Choroid plexus epithelial cell (primary cell): ENCODE results near the gene IL1RL2.

ENCODE experiments used
- DNase-seq: peaks from one replicate; pipeline ENCODE4 v3.0.0-alpha.2; 2010; ENCODE audit warnings: low read depth
- H3K4me3 ChIP-seq: 2 replicates; pipeline ENCODE4 v1.5.1; 2011; ENCODE audit warnings: low read depth, mild to moderate bottlenecking, control low read depth, low read length, moderate library complexity
- TF ChIP-seq, protein P1 (sequence below): conservative IDR thresholded peaks from 2 replicates; pipeline ENCODE4 v1.5.1; 2011; ENCODE audit warnings: low read depth, mild to moderate bottlenecking, control low read depth, inconsistent platforms, low read length, moderate library complexity

The IL1RL2 gene

DNA sequence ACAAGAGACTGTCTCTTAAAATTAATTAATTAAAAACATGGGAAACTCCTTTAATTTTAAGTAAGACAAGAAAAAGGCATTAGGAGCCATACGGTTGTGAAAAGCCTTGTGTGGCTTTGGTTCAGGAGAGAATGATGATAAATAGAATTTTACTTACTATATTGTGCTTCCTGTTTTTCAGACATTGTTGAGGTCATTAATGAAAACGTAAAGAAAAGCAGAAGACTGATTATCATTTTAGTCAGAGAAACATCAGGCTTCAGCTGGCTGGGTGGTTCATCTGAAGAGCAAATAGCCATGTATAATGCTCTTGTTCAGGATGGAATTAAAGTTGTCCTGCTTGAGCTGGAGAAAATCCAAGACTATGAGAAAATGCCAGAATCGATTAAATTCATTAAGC, 10.7 kb upstream of the IL1RL2 start:
- no peak overlapping the region for H3K4me3 ChIP-seq
- TF ChIP-seq, protein P1, sequence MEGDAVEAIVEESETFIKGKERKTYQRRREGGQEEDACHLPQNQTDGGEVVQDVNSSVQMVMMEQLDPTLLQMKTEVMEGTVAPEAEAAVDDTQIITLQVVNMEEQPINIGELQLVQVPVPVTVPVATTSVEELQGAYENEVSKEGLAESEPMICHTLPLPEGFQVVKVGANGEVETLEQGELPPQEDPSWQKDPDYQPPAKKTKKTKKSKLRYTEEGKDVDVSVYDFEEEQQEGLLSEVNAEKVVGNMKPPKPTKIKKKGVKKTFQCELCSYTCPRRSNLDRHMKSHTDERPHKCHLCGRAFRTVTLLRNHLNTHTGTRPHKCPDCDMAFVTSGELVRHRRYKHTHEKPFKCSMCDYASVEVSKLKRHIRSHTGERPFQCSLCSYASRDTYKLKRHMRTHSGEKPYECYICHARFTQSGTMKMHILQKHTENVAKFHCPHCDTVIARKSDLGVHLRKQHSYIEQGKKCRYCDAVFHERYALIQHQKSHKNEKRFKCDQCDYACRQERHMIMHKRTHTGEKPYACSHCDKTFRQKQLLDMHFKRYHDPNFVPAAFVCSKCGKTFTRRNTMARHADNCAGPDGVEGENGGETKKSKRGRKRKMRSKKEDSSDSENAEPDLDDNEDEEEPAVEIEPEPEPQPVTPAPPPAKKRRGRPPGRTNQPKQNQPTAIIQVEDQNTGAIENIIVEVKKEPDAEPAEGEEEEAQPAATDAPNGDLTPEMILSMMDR: no peak
- no peak for DNase-seq

DNA sequence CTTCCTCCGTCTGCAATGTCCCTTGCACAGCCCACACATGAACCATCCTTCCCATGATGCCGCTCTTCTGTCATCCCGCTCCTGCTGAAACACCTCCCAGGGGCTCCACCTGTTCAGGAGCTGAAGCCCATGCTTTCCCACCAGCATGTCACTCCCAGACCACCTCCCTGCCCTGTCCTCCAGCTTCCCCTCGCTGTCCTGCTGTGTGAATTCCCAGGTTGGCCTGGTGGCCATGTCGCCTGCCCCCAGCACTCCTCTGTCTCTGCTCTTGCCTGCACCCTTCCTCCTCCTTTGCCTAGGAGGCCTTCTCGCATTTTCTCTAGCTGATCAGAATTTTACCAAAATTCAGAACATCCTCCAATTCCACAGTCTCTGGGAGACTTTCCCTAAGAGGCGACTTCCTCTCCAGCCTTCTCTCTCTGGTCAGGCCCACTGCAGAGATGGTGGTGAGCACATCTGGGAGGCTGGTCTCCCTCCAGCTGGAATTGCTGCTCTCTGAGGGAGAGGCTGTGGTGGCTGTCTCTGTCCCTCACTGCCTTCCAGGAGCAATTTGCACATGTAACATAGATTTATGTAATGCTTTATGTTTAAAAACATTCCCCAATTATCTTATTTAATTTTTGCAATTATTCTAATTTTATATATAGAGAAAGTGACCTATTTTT, 8.9 kb upstream of the IL1RL2 start:
- TF ChIP-seq, protein P1: no peak
- no peak for DNase-seq
- H3K4me3 ChIP-seq: no peak overlapping the region

DNA sequence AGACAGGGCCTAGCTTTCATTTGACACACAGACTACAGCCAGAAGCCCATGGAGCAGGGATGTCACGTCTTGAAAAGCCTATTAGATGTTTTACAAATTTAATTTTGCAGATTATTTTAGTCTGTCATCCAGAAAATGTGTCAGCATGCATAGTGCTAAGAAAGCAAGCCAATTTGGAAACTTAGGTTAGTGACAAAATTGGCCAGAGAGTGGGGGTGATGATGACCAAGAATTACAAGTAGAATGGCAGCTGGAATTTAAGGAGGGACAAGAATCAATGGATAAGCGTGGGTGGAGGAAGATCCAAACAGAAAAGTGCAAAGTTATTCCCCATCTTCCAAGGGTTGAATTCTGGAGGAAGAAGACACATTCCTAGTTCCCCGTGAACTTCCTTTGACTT, 7.8 kb upstream of the IL1RL2 start:
- H3K4me3 ChIP-seq: no peak overlapping the region
- no peak for DNase-seq
- TF ChIP-seq, protein P1: no peak

DNA sequence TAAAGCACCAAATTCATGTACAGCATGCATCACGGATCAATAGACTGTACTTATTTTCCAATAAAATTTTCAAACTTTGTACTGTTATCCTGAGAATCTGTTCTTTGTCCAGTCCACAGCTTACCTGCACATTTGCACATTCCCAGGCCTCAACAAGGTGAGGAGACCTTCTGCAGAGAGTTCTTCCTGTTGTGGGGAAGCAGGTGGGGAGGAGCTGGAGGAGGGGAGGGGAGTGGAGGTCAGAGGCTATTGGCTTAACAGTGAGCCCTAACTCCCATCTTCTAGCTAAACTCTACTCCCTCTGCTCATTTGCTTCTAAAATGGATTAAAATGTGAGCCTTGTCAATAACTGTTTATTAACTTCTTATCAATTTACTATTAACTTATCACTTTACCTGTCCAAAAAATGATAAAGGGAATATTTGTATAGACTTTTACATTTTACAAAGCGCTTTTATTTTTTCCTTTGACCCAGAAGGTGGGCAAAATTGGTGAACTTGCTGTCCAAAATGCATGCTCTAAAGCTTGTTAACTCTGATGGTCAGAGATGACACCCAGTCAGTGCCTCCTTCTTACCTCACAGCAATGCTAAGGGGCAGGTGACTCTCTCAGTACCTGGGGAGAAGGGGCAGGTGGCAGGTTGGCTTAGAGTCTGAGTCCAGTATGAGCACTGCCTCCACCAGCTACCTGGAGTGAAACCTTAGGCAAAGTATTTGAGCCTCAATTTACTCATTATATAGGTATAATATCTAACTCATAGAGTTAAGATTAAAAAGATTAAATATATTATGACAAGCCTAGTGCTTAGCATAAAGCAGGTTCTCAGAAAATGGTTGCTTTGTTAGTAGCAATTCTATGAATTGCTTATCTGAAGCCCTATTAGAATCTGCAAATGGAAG, 6.8 kb upstream of the IL1RL2 start:
- H3K4me3 ChIP-seq: no peak overlapping the region
- DNase-seq: no peak
- TF ChIP-seq, protein P1: no peak

DNA sequence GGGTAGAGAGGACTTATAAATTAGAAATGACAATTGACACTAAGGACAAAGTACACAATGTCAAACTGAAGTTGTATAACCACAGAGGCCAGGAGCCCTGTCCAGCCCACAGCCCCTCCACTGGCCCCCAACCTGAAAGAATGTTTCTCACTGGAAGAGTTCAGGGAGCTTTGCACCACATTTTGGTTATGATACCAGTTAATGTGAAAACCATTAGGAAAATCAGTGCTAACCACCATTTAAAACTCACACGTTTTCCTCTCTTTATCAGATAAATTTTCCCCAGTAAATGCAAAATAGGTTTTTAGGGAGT, 6.2 kb upstream of the IL1RL2 start:
- no peak for DNase-seq
- TF ChIP-seq, protein P1: no peak

DNA sequence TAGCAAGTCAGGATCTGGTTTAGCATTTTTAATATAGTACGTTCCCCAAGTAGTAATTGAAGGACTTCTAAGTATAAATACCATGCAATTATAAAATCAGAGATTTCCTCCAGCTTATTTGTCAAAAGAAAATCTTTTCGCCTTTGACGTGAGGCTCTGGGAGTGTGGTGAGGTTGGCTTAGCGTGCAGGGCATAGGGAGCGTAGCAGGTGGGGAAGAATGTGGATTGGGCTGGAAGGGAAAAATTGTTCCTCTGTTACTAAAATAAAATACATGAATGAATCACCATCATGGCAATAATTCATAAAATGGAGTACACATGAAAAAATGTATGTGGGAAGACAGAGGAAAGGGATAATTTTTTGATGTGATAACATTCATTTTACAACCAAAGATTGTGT, 5.4 kb upstream of the IL1RL2 start:
- TF ChIP-seq, protein P1: no peak
- no peak for DNase-seq
- no peak overlapping the region for H3K4me3 ChIP-seq

More for the DNA sequence above, 6.2 kb upstream of the IL1RL2 start:
- no peak overlapping the region for H3K4me3 ChIP-seq
